Measurements from ENCODE around the gene AXIN2. TPM values are rescaled to one million over a fixed set of nuclear protein-coding genes. Genes with fewer than 3 reads are reported as not detected.
"Not testable (repeated sequence)": the region's sequence is repeated elsewhere in the genome, so short reads cannot be mapped to it uniquely, and the experiment has no call there.

Gene AXIN2
- total RNA-seq, 2 experiments from 2014 or later = 3.5 to 4.3 TPM

GRCh38 chr17:65533852-65534457 lies 27.5 kb downstream of the AXIN2 start:
- no peak overlapping the region for H3K4me3 Mint-ChIP-seq
- POLR2A ChIA-PET = no interaction called here
- no peak overlapping the region for H3K27ac Mint-ChIP-seq
- no peaks in the 10 kb centered on the region for H3K4me1 Mint-ChIP-seq
- H3K9me3 Mint-ChIP-seq = no peaks in the 10 kb centered on the region
- peaks cover 9% of the 10 kb centered on the region for H3K36me3 Mint-ChIP-seq (ENCODE audit: low read depth)
- CTCF ChIA-PET = no interaction called here
- DNase-seq = no peak
- H3K27me3 Mint-ChIP-seq = no peaks in the 10 kb centered on the region

GRCh38 chr17:65533056-65533745 lies 28.2 kb downstream of the AXIN2 start:
- H3K9me3 Mint-ChIP-seq = no peaks in the 10 kb centered on the region
- DNase-seq = no peak
- no peaks in the 10 kb centered on the region for H3K27me3 Mint-ChIP-seq
- no peaks in the 10 kb centered on the region for H3K4me1 Mint-ChIP-seq
- POLR2A ChIA-PET = no interaction called here
- no peak overlapping the region for H3K27ac Mint-ChIP-seq
- H3K4me3 Mint-ChIP-seq = no peak overlapping the region
- peaks cover 9% of the 10 kb centered on the region for H3K36me3 Mint-ChIP-seq (ENCODE audit: low read depth)
- CTCF ChIA-PET = no interaction called here

- ChIA-PET CTCF (interaction anchor here (0.5 to 0.9 kb wide), 2 partner anchors 300 to 490 kb away, joined by 3 read pairs; no protein-coding TSS in a partner anchor), POLR2A (no interaction called here)
- peaks cover 6% of the 10 kb centered on the region for H3K27me3 Mint-ChIP-seq
- H3K4me1 Mint-ChIP-seq = no peaks in the 10 kb centered on the region
- H3K36me3 Mint-ChIP-seq (ENCODE audit: low read depth) = peaks cover 9% of the 10 kb centered on the region
- no peak overlapping the region for H3K4me3 Mint-ChIP-seq
- no peaks in the 10 kb centered on the region for H3K9me3 Mint-ChIP-seq
- no peak for DNase-seq
- H3K27ac Mint-ChIP-seq = no peak overlapping the region
These were observed 29.2 kb downstream of the AXIN2 start for GRCh38 chr17:65532101-65532890.

- Mint-ChIP-seq H3K4me1 (no peaks in the 10 kb centered on the region), H3K9me3 (no peaks in the 10 kb centered on the region), H3K27me3 (peaks cover 6% of the 10 kb centered on the region), H3K4me3 (no peak overlapping the region), H3K36me3 (ENCODE audit: low read depth) (peaks cover 9% of the 10 kb centered on the region), H3K27ac (no peak overlapping the region)
- no peak for DNase-seq
- CTCF ChIA-PET = interaction anchor here (0.5 to 0.9 kb wide), 2 partner anchors 300 to 490 kb away, joined by 3 read pairs; no protein-coding TSS in a partner anchor
- POLR2A ChIA-PET = no interaction called here
These were observed 30.0 kb downstream of the AXIN2 start for GRCh38 chr17:65531256-65532100.

- Mint-ChIP-seq H3K27ac (no peak overlapping the region), H3K9me3 (no peaks in the 10 kb centered on the region), H3K4me3 (no peak overlapping the region), H3K4me1 (no peaks in the 10 kb centered on the region), H3K36me3 (ENCODE audit: low read depth) (peaks cover 9% of the 10 kb centered on the region), H3K27me3 (peaks cover 11% of the 10 kb centered on the region)
- no peak for DNase-seq
- ChIA-PET CTCF (interaction anchor here (0.9 kb wide), 1 partner anchor 299 kb away, joined by 3 read pairs; no protein-coding TSS in a partner anchor), POLR2A (interaction anchor here (1.0 kb wide), 1 partner anchor 10 kb away, joined by 3 read pairs; no protein-coding TSS in a partner anchor)
These were observed 30.8 kb downstream of the AXIN2 start for GRCh38 chr17:65530523-65531255.

GRCh38 chr17:65529761-65530522 lies 31.5 kb downstream of the AXIN2 start:
- Mint-ChIP-seq H3K27ac (no peak overlapping the region), H3K4me1 (no peaks in the 10 kb centered on the region), H3K27me3 (peaks cover 13% of the 10 kb centered on the region), H3K4me3 (no peak overlapping the region), H3K36me3 (ENCODE audit: low read depth) (peaks cover 5% of the 10 kb centered on the region), H3K9me3 (no peaks in the 10 kb centered on the region)
- POLR2A ChIA-PET = interaction anchor here (1.0 kb wide), 1 partner anchor 10 kb away, joined by 3 read pairs; no protein-coding TSS in a partner anchor
- CTCF ChIA-PET = no interaction called here
- DNase-seq = no peak

GRCh38 chr17:65529040-65529633 lies 32.3 kb downstream of the AXIN2 start:
- Mint-ChIP-seq H3K27ac (no peak overlapping the region), H3K9me3 (no peaks in the 10 kb centered on the region), H3K4me3 (no peak overlapping the region), H3K4me1 (peaks cover 5% of the 10 kb centered on the region), H3K36me3 (ENCODE audit: low read depth) (peaks cover 5% of the 10 kb centered on the region), H3K27me3 (peaks cover 21% of the 10 kb centered on the region)
- CTCF ChIA-PET = no interaction called here
- POLR2A ChIA-PET = no interaction called here
- DNase-seq = no peak

- Mint-ChIP-seq H3K4me3 (no peak overlapping the region), H3K27me3 (peaks cover 28% of the 10 kb centered on the region), H3K27ac (no peak overlapping the region), H3K4me1 (peaks cover 15% of the 10 kb centered on the region), H3K36me3 (ENCODE audit: low read depth) (peaks cover 3% of the 10 kb centered on the region), H3K9me3 (no peaks in the 10 kb centered on the region)
- no peak for DNase-seq
- POLR2A ChIA-PET = no interaction called here
- CTCF ChIA-PET = no interaction called here
These were observed 33.4 kb downstream of the AXIN2 start for GRCh38 chr17:65527857-65528591.

- Mint-ChIP-seq H3K36me3 (ENCODE audit: low read depth) (peaks cover 3% of the 10 kb centered on the region), H3K9me3 (no peaks in the 10 kb centered on the region), H3K27ac (no peak overlapping the region), H3K4me3 (no peak overlapping the region), H3K4me1 (peaks cover 22% of the 10 kb centered on the region), H3K27me3 (peaks cover 35% of the 10 kb centered on the region)
- DNase-seq = no peak
- ChIA-PET POLR2A (no interaction called here), CTCF (no interaction called here)
These were observed 34.1 kb downstream of the AXIN2 start for GRCh38 chr17:65527381-65527780.

GRCh38 chr17:65526854-65527253 lies 34.6 kb downstream of the AXIN2 start:
- peaks cover 24% of the 10 kb centered on the region for H3K4me1 Mint-ChIP-seq
- CTCF ChIA-PET; DNase-seq; H3K27ac Mint-ChIP-seq; H3K4me3 Mint-ChIP-seq; POLR2A ChIA-PET; H3K36me3 Mint-ChIP-seq (ENCODE audit: low read depth); H3K9me3 Mint-ChIP-seq: not testable (repeated sequence)
- peaks cover 37% of the 10 kb centered on the region for H3K27me3 Mint-ChIP-seq
